GM19452 (cell line): Measurements from ENCODE around the gene FBXO15.

Source experiments
- ATAC-seq: cut with Tn5 transposase; IDR thresholded peaks from one replicate; pipeline ENCODE4 v1.9.1; 2021; ENCODE audit not compliant: unreplicated experiment

The FBXO15 gene, protein sequence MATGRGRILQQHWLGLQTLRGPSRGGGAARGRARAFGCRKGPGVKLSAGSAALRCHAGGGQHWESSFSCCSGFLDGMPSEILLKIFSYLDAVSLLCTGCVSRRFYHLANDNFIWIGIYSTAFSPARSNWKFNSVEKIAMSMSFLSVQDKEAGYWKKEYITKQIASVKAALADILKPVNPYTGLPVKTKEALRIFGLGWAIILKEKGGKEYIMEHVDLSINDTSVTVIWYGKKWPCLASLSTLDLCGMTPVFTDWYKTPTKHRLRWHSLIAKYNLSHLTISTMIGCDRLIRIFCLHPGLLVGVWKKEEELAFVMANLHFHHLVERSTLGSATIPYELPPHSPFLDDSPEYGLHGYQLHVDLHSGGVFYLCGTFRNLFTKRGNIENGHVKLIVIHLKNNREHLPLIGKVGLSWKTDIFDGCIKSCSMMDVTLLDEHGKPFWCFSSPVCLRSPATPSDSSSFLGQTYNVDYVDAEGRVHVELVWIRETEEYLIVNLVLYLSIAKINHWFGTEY

DNA sequence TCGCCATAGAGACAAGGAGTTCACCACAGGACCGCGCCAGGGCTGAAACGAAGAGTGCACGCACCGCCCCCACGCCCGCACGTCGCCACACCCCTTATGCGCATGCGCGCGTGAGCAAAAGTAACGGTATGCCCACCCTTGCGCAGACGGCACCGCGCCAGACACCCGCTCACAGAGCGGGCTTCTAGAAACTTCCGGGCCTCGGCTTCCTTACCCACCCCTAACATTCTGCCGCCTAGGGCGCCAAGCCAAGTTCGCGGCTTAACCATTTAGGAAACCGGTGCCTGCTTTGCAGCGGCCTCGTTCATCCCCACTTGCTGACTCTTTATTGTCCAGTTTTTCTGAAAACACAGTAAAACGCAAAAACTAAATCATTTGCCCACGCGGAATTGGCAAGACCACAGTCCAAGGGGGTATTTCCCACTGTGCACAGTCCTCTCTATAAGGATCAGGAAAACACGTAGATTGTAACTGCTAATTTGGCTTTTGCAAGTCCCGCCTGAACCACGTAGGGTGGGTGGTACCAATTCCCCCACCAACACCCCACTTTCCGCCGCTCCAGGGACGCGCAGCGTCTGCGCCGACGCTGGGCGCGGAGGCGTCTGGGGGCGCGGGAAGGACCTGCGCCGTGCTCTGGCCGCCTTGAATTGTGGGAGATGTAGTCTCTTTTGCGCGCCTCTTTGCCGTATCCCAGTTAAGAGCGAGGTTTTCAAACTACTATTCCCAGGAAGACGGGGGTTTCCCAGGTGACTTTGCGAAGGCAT lies at the start of gene FBXO15, which contains the start of gene TIMM21:
TSS of gene FBXO15 (minus strand) at position 56 of the 764 bp plus-strand sequence. CDS start at position 7, 49 bp downstream.
TSS of gene TIMM21 (plus strand) at position 745 of the 764 bp plus-strand sequence. CDS start 286 bp downstream, outside the sequence.
- peak; percentile 89 for ATAC-seq

DNA sequence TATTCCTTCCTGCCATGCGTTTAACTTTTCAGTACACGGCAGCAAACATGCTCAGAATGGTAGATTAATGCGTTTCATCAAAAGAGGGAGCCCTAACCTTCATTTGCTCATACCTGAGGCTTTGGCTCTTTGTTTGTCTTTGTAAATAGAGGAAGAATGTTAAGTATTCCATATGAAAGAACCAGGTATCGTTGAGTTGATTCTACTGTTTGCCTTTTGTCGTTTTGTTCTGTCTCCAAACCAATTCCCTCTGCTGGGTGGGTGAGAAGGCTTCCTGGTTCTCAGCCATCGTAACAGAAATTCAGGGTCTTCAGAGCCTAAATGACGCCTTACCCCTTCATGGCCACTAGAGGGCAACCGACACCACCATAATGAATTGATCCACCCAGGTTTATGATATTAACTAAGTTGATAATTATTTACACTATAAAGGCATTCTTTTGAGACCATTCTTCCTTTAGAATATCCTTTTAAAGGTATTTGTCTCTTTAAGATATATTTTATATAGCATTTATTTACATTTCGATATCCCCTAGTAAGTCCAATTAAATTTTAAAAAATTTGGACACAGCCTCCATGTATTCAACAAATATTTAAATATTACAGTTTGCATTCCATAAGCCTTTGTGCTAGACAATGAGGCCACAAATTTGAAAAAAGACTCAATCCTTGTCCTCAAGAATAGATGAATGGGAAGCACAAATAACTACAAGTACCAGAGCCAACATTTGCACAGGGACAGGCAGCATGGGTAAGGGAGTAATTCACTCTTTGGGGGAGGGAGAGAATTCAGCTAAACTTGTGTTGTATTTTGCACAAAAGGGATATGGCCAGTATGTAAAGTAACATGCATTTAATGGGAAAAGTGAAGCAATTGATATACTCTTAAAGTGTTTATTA lies 48.8 kb upstream of the FBXO15 start:
- ATAC-seq, result peak; percentile 87

DNA sequence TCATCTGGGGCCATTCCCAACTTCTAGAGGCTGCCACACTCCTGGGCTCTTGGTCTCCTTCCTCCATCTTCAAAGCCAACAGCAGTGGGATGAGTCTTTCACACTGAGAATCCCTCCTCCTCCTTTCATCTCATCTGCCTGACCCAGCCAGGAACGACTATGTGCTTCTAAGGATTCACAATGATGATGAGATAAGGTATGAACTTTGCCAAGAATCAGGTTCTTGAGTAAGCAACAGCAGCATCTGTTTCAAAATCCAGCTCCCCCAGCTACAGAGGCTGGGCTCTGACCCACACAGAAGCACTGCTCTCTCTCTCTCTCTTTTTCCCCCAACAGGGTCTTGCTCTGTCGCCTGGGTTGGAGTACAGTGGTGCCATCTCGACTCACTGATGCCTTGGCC lies 47.1 kb upstream of the FBXO15 start:
- ATAC-seq, result no peak

GRCh38 chr18:74191577-74191976 lies 43.9 kb upstream of the FBXO15 start:
- ATAC-seq, result no peak

- no peak for ATAC-seq
Measured at GRCh38 chr18:74190086-74190485, 42.5 kb upstream of the FBXO15 start.

GRCh38 chr18:74186661-74187060 lies 39.0 kb upstream of the FBXO15 start:
- ATAC-seq, result no peak

DNA sequence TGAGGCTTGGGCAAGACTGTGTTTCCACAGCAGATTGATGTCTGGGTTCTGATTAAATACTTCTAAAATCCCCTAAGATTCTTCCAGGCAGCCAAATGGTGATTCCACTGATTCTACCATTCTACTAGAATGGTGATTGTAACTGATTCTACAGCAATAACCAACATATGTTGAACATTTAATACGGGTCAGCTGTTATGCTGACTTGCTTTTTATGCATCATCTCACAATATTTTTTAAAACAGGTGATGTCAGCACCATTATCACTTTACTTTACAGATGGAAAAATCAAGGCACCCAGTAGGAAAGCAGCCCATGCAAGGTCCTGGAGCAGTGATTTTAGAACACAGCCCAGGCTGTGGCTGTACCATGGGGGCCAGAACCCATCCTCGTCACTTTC lies 38.2 kb upstream of the FBXO15 start:
- ATAC-seq, result no peak

DNA sequence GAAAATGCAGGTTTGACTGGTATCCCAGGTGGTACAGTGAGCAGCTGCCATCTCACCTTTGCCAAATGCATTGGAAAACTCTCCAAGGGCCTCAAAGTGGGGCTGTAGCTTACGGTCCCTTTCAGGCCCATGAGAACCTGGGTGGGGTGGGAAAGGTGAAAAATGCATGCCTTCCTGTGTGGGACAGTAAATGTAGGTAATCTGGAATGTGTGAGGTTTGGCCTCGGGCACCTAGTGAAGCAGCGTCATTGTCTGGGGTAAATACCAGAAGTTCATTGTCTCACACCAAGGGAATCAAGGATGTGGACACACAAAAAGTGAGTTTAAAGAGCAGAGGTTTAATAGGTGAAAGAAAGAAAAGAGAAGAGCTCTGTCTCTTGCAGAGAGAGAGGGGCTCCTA lies 37.2 kb upstream of the FBXO15 start:
- no peak for ATAC-seq

GRCh38 chr18:74183130-74183529 lies 35.5 kb upstream of the FBXO15 start:
- ATAC-seq, result no peak

DNA sequence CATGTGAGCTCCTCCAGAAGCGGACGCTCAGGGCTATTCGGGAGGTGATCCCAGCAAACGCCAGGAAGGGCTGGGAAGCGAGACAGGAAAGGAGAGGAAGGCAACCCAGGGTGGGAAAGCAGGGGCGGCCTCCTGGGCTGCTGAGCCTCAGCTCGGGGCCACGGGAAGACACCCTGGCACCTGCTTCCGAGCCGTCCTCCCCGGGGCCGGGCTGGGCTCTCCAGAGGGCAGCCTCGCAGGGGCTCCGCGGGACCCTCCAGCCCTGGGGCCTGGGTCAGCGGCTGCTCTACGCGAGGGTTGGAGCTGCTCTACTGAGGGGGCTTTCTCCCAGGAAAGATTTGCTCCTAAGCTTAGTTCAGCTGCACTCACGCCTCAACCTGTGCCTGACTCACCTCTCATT lies 34.7 kb upstream of the FBXO15 start:
- no peak for ATAC-seq

GRCh38 chr18:74179623-74180199 lies 32.1 kb upstream of the FBXO15 start:
- no peak for ATAC-seq

DNA sequence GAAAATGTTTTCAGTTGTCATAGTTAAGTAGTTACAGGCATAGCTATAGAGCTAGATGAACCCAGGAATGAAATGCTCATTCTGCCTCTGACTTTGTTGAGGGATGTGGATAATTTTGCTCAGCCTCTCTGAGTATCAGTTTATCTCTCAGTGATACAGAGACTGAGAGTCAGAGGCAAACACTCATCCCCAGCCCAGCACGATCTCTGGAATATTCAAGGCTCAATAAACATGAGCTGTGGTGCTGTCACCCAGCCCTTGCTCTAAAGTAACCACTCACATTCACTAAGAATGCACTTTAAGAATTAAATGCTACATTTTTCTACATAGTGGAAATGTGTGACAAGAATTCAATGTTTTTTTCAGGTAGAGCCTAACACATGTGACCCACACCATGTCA lies 31.2 kb upstream of the FBXO15 start:
- ATAC-seq, result no peak

DNA sequence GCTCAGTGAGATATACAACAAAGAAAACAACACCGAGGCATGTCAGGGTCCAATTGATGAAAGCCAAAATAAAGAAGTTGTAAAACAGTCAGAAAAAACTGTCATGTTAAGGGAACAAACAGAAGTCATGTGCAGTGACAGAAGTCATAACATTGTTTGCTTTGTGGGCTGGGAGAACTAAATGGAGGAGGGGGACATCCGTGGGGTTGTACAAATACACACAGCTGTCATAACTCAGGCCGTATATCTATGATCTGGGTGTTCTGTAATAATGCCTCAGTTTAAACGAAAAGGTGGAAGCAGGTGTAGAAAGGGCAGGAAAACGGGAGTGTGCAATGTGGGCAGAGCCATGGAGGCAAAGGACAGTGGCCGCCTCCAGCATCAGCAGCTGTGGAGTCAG lies 28.0 kb upstream of the FBXO15 start:
- ATAC-seq, result no peak

- ATAC-seq, result no peak
Measured at GRCh38 chr18:74173434-74173750, 25.8 kb upstream of the FBXO15 start.

DNA sequence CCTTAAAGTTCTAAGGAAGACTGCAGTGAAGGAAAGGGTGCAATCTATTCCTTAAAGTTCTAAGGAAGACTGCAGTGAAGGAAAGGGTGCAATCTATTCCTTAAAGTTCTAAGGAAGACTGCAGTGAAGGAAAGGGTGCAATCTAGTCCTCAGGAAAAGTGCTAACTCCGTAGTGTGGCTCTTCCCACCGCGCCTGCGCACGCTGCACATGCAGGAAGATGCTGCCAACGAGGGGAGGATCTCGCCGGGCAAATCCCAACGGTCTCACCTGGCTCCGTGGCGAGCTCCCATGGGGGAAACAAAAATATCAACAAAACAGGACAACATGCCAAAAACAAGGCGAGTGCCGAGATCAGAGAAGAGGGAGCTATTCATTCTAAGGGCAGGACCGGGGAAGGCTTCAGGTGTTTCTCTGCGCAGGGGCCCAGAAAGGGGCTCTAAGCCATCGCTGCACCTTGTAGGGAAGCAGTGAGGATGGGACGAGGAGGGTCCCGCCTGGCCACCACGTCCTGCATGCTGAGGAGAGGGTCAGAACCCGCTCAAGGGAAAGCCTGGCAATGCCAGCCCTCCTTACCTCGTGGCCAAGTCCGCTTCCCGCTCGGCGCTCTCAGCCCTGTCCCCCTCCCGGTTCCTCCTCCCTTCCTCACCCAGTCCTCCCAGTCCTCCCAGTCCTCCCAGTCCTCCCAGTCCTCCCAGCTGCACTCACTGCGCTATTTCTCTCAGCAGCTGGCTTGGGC lies 25.2 kb upstream of the FBXO15 start:
- no peak for ATAC-seq

GRCh38 chr18:74171910-74172606 lies 24.4 kb upstream of the FBXO15 start:
- peak; percentile 96 for ATAC-seq

DNA sequence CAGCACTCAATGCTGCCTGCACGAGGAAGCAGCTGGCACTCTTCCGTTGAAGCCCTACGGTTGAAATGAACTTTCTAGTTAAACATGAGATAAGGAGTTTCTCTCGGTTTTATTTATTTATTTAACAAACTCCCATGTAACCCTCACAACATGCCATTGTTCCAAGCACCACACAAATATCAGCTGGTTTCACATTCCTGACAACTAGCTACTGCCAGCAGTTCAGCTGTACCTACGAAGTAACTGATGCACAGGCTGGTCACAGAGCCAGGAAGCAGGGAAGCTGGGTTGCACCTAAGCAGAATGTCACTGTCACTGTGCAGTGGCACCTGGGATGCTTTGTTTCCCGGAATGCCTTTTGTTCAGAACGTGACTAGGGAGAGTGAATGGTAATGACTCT lies 18.8 kb upstream of the FBXO15 start:
- ATAC-seq, result no peak

- ATAC-seq, result peak; percentile 68
Measured at GRCh38 chr18:74163019-74163660, 15.5 kb upstream of the FBXO15 start.

GRCh38 chr18:74155276-74155675 lies 7.6 kb upstream of the FBXO15 start:
- no peak for ATAC-seq
